GM23248 (cell line): ENCODE data around the gene ARHGAP4.

Source experiments
- EZH2 ChIP-seq: fragments of 200-600 bp; sonication (generic); IDR thresholded peaks from 2 replicates; pipeline ENCODE4 v1.6.1; 2018; ENCODE audit warnings: antibody characterized with exemption, mild to moderate bottlenecking; ENCODE audit not compliant: insufficient read depth, poor library complexity, severe bottlenecking
- EZH2phosphoT487 ChIP-seq: fragments of 200-600 bp; sonication (generic); IDR thresholded peaks from 2 replicates; pipeline ENCODE4 v1.6.1; 2018; ENCODE audit warnings: antibody characterized with exemption, moderate library complexity, mild to moderate bottlenecking, low read depth; ENCODE audit not compliant: insufficient read depth

DNA sequence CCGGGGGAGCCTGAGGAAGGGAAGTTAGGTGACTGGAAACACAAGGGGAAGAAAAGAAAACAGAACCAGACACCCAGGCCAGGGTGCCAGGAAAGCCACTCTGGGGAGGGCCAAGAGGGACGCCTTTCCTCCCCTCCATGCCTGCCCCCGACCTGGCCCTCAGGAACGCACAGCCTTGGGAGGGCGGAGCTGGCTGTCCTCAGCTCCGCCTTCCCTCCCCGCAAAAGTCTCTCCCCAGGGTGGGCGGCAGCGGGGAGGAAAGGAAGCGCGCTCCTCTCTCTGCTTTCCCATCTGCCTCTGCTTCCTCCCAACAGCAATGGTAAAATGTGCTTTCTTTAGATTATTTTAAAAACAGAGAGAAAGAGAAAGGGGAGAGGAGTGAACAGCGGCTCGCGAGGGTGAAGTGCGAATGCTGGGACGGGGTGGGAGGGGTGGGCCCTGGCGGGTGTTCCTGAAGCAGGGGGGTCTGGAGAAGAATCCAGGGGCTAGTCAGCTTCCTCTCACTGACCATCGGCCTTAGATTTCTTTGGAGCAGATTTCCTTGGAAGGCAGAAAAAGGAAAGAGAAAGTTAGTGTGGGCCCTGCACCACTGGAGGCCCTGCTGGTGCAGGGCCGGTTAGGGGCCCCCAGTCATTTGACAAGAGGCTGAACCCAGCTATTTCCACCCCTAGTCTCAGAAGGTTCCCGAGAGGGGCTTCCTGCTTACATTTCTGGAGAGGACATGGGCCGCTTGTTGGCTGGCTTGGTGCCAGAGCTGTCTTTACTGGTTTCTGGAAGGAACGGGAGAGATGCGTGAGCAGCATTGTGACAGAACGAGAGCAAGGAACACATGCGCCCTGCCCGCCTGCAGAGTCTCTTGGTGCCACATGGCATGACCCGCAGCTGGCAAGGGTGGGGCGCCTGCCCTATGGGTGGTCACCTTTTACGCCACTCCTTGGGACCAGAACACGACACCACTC lies 23.1 kb upstream of the ARHGAP4 start:
- TF ChIP-seq EZH2 (no peak), EZH2phosphoT487 (no peak)
